CD4-positive, alpha-beta T cell treated with Interleukin-1 beta for 1 hour (primary cell): ENCODE measurements around the gene NAA80.

Experiments
- DNase-seq, 2 donors: peaks; one replicate each; pipeline ENCODE4 v3.0.0-alpha.2; 2020 to 2022

NAA80 gene

GRCh38 chr3:50327943-50328691 is 28.9 kb upstream of the NAA80 start, which contains the start of gene TUSC2:
Gene TUSC2, minus strand, starts transcription at chr3:50328223. Its CDS starts 124 bp downstream, at chr3:50328099.
- DNase-seq: peak; percentile 95

DNA sequence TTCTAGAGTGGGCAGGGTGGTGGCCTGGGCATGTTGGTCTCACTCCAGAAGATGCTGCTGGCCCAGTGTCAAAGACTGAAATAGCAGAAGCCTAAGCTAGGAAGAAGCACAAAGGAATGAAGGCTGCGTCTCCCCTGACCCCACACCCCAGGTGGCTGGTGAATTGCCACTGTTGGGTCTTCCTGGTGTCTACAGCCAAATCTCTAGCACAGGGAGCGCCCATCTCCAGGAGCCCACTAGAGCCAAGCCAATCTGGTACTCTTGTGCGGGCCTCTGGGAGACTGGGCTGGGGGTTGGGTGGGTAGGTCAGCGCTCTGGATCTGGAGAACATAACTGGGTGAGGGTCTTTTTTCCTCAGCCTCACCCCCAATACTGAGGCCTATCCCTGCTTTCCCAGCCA is 27.9 kb upstream of the NAA80 start:
- no peak for DNase-seq

GRCh38 chr3:50326182-50326541 is 27.0 kb upstream of the NAA80 start:
- DNase-seq: no peak

GRCh38 chr3:50325497-50326181 is 26.4 kb upstream of the NAA80 start:
- no peak for DNase-seq

GRCh38 chr3:50325113-50325480 is 25.9 kb upstream of the NAA80 start:
- no peak for DNase-seq

DNA sequence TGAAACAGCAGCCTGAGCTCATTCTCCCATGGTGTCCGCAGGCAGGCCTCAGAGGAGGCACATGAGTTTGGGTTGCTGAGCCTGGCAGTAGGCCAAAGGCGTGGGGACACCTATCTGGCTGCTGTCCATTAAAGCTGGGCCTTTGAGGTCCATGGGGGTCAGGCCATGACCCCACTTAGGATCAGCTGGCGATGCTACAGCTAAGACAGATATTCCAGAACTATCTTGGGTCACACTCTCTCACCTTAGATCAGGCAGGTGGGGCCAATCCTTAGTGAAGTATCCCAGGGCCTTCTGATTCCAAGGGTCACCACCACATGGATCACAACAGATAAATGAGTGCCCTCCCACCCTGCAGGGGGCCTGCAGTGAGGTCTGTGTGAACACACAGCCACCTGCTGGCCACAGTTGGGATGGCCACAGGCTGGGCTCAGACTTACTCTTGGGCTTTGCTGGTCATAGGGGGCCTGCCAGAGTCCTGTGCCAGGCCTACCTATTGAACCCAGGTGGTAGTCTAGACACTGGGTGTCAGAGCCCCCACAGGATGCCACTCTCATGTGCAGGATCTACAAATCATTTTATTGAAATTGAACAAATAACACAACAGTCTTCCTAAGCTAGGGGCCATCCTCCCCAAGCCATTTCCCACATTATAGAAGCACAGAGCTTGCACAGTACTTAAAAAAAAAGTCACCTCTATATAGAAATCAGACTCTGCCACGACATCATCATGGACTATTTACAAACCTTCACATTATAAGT is 25.3 kb upstream of the NAA80 start:
- DNase-seq: peak; percentile 66 to 70

GRCh38 chr3:50323614-50324199 is 24.5 kb upstream of the NAA80 start:
- no peak for DNase-seq

- DNase-seq: no peak
Measured at GRCh38 chr3:50323092-50323600, 23.9 kb upstream of the NAA80 start.

GRCh38 chr3:50322386-50323091 is 23.3 kb upstream of the NAA80 start, which contains the start of gene HYAL2:
Gene HYAL2, minus strand, starts transcription at chr3:50322745. Its CDS starts 2,256 bp downstream, at chr3:50320489.
- DNase-seq: no peak

DNA sequence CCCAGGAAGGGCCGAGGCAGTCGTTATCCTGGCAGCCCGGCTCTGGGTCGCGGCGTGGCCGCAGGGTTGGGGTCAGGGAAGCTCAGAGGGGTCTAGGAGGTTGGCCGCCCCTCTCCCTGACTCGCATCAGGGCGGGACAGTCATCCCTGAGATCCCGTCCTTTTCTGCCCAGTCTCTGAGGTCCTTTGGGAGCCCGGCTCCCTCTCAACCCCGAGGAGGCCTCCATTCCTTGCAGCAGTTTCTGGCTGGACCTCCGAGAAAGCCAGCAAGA is 22.8 kb upstream of the NAA80 start:
- no peak for DNase-seq

DNA sequence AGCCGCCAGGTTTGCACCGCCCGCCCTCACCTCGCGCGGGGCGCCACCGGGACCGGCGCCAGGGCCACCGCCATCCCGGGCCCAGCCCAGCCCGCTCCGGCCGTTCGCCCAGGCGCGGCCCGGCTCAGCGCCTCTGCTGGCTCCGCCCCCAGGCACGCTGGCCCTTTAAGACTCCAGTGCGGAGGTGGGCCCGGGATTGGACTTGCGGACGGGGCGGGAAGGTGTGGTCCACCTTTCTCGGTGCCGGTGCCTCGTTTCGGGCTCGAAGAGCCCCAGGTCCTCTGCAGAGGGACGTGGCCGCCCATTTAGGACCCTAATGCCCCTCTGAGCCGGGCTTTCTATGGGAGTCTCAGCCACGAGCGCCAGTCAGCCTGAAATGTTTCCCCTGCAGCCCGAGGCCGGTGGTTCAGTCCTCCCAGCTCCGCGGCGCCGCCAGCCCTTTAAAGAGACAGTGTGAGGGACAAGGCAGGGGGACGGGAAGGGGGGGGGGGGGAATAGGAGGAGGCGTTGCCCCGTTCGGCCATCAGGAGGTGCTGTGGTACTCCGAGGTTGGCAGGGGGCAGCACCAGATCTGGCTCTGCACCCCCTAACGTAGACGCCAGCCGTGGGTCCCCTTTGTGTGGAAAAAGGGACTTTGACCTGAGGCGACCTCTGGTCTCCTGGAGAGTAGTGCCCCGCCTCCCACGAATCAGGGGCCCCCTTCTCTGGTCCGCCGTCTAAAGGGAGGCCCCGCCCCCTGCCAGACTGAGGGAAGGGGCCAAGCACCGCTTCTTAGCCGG is 22.3 kb upstream of the NAA80 start:
- DNase-seq: peak; percentile 84 to 85

DNA sequence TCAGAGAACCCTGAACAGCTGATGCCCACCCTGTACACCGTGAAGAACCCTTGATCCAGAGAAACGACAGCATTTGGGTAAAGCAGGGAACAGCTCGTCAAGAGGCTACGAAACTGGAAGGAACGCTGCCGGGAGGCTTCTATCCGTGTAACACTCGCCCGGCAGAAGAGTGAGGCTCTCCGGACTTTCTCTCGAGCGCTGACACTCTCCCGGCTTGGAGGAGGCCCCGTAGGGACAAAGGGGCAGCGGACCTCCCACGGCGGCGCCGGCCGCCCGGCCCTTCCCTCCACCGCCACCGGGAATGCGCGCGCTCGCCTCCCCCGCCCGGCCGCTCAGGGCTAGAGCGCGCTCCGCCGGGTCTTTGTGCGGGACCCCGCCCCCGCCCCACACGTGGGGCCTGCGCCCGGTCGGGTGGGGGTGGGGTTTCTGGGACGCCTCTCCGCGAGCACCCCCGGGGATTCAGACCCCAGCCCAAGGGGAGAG is 21.7 kb upstream of the NAA80 start:
- peak; percentile 65 to 66 for DNase-seq

- DNase-seq: no peak
Measured at GRCh38 chr3:50319894-50320625, 20.9 kb upstream of the NAA80 start.

DNA sequence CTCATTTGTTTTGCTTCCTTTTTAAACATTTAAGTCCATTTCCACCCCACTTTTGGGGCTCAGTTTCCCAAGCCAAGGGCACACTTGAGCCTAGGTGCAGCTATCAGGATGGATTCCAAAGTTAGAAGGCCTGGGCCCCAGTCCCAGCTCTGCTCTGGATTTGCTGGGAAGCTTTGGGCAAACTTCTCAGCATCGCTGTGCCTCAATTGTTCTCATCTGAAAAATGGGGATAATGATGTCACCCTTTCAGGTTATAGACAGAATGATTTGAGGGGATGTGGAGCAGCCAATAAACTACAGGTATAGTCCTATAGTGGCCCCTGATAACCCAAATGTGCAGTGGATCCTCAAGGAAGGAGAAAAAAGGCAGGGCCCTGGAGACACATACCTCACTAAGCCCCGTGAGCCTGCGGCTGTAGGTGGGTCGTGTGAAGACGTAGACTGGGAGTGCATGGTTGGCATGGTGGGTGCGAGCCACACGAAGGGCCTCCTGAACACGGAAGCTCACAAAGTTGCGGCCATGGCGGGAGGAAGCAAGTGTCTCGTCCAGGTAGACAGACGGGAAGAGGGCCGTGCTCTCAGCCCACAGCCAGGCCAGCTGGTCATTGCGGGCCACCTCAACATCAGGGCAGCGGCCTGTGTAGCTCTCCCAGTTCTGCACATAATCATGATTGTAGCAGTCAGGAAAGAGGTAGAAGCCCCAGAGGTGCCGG is 20.1 kb upstream of the NAA80 start:
- DNase-seq: no peak

DNA sequence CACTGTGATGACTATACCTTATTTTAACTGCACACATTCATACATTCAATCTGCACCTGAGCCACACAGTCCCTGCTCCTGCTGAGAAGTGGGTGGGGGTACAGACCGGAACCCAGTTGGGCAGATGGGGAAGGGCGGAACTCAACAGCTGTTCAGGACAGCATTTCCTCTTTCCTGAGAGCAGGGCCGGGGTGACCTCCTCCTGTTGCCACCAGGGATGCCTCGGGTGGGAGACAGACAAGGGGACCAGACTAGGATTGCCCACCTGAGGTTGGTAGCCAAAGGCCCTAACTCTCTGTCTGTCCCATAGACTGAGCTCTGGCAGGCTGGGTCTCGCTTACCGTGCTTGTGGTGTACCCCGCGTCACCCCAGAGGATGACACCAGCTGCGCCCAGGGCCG is 19.4 kb upstream of the NAA80 start:
- no peak for DNase-seq

- DNase-seq: no peak
Measured at GRCh38 chr3:50318163-50318562, 19.0 kb upstream of the NAA80 start.

GRCh38 chr3:50317300-50317699 is 18.1 kb upstream of the NAA80 start:
- DNase-seq: no peak

GRCh38 chr3:50316657-50317242 is 17.5 kb upstream of the NAA80 start:
- DNase-seq: peak; percentile 60 to 75

GRCh38 chr3:50314816-50315215 is 15.6 kb upstream of the NAA80 start:
- DNase-seq: no peak

DNA sequence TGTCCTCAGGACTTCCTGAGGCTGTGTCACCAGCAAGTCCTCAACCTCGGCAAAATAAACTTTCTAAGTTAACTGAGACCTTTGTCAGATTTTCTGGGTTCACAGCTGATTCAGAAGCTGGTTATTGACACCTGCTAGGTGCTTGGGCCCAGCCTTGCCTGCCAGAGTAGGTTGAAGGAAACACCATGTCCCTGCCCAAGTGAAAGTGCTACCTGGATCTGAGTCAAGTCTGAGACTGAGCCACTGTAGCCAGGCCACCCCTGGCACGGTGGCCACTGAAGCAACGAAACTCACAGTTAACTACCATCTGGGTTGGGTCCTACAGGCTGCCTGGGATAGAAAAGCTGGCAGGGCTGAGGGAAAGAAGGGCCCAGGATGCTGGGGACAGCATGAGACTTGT is 15.1 kb upstream of the NAA80 start:
- no peak for DNase-seq
